ENCODE results near the gene SERTM2. TPM values are rescaled to one million over a fixed set of nuclear protein-coding genes. Genes with fewer than 3 reads are reported as not detected.

Gene SERTM2
- total RNA-seq, 1 experiment from 2014 or later = not detected

GRCh38 chrX:111467896-111468295, 43.5 kb upstream of the SERTM2 start:
- POLR2A ChIA-PET = no interaction called here
- CTCF ChIA-PET = no interaction called here
- DNase-seq (ENCODE audit: low read depth, low spot score) = no peak

DNA sequence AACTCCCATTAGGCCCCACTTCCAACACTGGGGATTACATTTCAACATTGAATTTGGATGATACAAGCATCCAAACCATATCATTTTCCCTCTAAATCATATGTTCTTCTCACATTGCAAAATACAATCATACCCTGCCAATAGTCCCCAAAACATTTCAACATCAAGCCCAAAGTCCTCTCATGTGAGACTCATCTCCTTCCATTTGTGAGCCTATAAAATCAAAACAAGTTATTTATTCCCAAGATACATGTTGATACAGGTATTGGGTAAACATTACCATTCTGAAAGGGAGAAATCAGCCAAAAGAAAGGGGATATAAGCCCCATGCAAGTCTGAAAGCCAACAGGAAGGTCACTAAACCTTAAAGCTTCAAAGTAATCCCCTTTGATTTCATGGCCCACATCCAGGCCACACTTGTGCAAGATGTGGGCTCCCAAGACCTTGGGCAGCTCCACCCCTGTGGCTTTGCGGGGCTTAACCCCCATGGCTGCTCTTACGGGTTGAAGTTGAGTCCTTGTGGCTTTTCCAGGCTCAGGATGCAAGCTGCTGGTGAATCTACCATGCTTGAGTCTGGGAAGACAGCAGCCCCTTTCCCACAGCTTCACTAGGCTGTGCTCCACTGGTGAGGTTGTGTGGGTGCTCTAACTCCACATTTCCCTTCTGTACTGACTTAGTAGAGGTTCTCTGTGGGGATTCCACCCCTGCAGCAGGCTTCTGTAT, 40.6 kb upstream of the SERTM2 start:
- H3K4me3 ChIP-seq (replicated peaks in 1 of 2; ENCODE audit: low read depth in 1 of 2, low read length in 2 of 2) = no peak overlapping the region
- no peaks in the 10 kb centered on the region for H3K9me2 ChIP-seq (ENCODE audit: insufficient read depth)
- ChIA-PET RAD21 (ENCODE audit: low non-redundant PET in 1 of 2, low total read pairs in 2 of 2, uncharacterized antibody in 2 of 2, unreplicated experiment in 2 of 2) (no interaction called here), CTCF (no interaction called here), POLR2A (no interaction called here)
- H3K79me2 ChIP-seq (ENCODE audit: insufficient read depth, low read length) = no peaks in the 10 kb centered on the region
- H3K9me3 ChIP-seq (ENCODE audit: control insufficient read depth in 1 of 2, insufficient read depth in 1 of 2, low read depth in 1 of 2, low read length in 2 of 2) = no peaks in the 10 kb centered on the region
- no peak overlapping the region for H2AFZ ChIP-seq (ENCODE audit: low read depth, low read length, poor library complexity, severe bottlenecking)
- no peaks in the 10 kb centered on the region for H3K27me3 ChIP-seq (ENCODE audit: insufficient read depth, low read length)
- H3K36me3 ChIP-seq (ENCODE audit: control insufficient read depth in 1 of 2, insufficient read depth in 2 of 2, low read length in 2 of 2) = no peaks in the 10 kb centered on the region
- no peak for ATAC-seq
- H3K4me1 ChIP-seq (ENCODE audit: control insufficient read depth in 1 of 2, insufficient read depth in 2 of 2, low read length in 2 of 2) = no peaks in the 10 kb centered on the region
- DNase-seq (ENCODE audit: low read depth, low spot score) = no peak
- intact Hi-C loops (cut with micrococcal nuclease) = no loop called here
- no TSS peak for BruUV-seq (replicated peaks)
- no peak overlapping the region for H3K4me2 ChIP-seq (ENCODE audit: low read length)
- no peak overlapping the region for H3K27ac ChIP-seq (ENCODE audit: low read depth, low read length)
- no peak overlapping the region for H3K9ac ChIP-seq (ENCODE audit: low read length)
- no peaks in the 10 kb centered on the region for H4K20me1 ChIP-seq (ENCODE audit: insufficient read depth)
- TF ChIP-seq CEBPB (IDR thresholded peaks at IDR 0.05; ENCODE audit: low read depth) (no peak), RAD21 (IDR thresholded peaks at IDR 0.05; ENCODE audit: low read depth) (no peak), SIN3A (IDR thresholded peaks at IDR 0.05; ENCODE audit: low read depth) (no peak), REST (IDR thresholded peaks at IDR 0.05; ENCODE audit: low read depth) (no peak), YY1 (IDR thresholded peaks at IDR 0.05; ENCODE audit: extremely low read depth, insufficient replicate concordance, low read depth, low read length) (no peak), ELF1 (IDR thresholded peaks at IDR 0.05; ENCODE audit: borderline replicate concordance, low read depth) (no peak), CTCF (IDR thresholded peaks at IDR 0.05 in 2 of 3, conservative IDR thresholded peaks at IDR 0.05 in 1 of 3; ENCODE audit: borderline replicate concordance in 1 of 3, insufficient read depth in 1 of 3, low read depth in 2 of 3, low read length in 2 of 3) (no peak), TCF7L2 (IDR thresholded peaks at IDR 0.05; ENCODE audit: borderline replicate concordance, extremely low read depth, insufficient read depth, insufficient read length) (no peak), FOSL1 (IDR thresholded peaks at IDR 0.05; ENCODE audit: low read depth) (no peak)
- TF ChIP-seq, protein P1, sequence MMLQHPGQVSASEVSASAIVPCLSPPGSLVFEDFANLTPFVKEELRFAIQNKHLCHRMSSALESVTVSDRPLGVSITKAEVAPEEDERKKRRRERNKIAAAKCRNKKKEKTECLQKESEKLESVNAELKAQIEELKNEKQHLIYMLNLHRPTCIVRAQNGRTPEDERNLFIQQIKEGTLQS (IDR thresholded peaks at IDR 0.05) = no peak

More at GRCh38 chrX:111467896-111468295, 43.5 kb upstream of the SERTM2 start:
- H3K9me2 ChIP-seq (ENCODE audit: insufficient read depth) = no peaks in the 10 kb centered on the region
- H4K20me1 ChIP-seq (ENCODE audit: insufficient read depth) = no peaks in the 10 kb centered on the region
- H3K9ac ChIP-seq (ENCODE audit: low read length) = no peak overlapping the region
- intact Hi-C loops (cut with micrococcal nuclease) = no loop called here
- BruUV-seq (replicated peaks) = no TSS peak
- H3K27ac ChIP-seq (ENCODE audit: low read depth, low read length) = no peak overlapping the region
- no peaks in the 10 kb centered on the region for H3K27me3 ChIP-seq (ENCODE audit: insufficient read depth, low read length)
- H3K4me2 ChIP-seq (ENCODE audit: low read length) = no peak overlapping the region
- H3K79me2 ChIP-seq (ENCODE audit: insufficient read depth, low read length) = no peaks in the 10 kb centered on the region
- H3K36me3 ChIP-seq (ENCODE audit: control insufficient read depth in 1 of 2, insufficient read depth in 2 of 2, low read length in 2 of 2) = no peaks in the 10 kb centered on the region
- no peak overlapping the region for H3K4me3 ChIP-seq (replicated peaks in 1 of 2; ENCODE audit: low read depth in 1 of 2, low read length in 2 of 2)
- RAD21 ChIA-PET (ENCODE audit: low non-redundant PET in 1 of 2, low total read pairs in 2 of 2, uncharacterized antibody in 2 of 2, unreplicated experiment in 2 of 2) = no interaction called here
- H3K9me3 ChIP-seq (ENCODE audit: control insufficient read depth in 1 of 2, insufficient read depth in 1 of 2, low read depth in 1 of 2, low read length in 2 of 2) = no peaks in the 10 kb centered on the region
- no peaks in the 10 kb centered on the region for H3K4me1 ChIP-seq (ENCODE audit: control insufficient read depth in 1 of 2, insufficient read depth in 2 of 2, low read length in 2 of 2)
- H2AFZ ChIP-seq (ENCODE audit: low read depth, low read length, poor library complexity, severe bottlenecking) = no peak overlapping the region
- TF ChIP-seq, protein P2, sequence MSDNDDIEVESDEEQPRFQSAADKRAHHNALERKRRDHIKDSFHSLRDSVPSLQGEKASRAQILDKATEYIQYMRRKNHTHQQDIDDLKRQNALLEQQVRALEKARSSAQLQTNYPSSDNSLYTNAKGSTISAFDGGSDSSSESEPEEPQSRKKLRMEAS (IDR thresholded peaks at IDR 0.05) = no peak
- TF ChIP-seq ZFX (IDR thresholded peaks at IDR 0.05) (no peak), POLR2AphosphoS5 (IDR thresholded peaks at IDR 0.05; ENCODE audit: low read depth, low read length) (no peak), RAD21 (IDR thresholded peaks at IDR 0.05; ENCODE audit: low read depth) (no peak), POLR2A (IDR thresholded peaks at IDR 0.05; ENCODE audit: borderline replicate concordance, extremely low read depth, insufficient read depth, insufficient read length) (no peak), ZNF274 (IDR thresholded peaks at IDR 0.05; ENCODE audit: low read depth, low read length) (no peak), SRF (IDR thresholded peaks at IDR 0.05; ENCODE audit: low read depth) (no peak), ELF1 (IDR thresholded peaks at IDR 0.05; ENCODE audit: borderline replicate concordance, low read depth) (no peak)
- ATAC-seq = no peak

Data from HCT116 (cell line).